ENCODE results near the gene ERMN. TPM values are rescaled to one million over a fixed set of nuclear protein-coding genes. Genes with fewer than 3 reads are reported as not detected.
"Not testable (repeated sequence)": the region's sequence is repeated elsewhere in the genome, so short reads cannot be mapped to it uniquely, and the experiment has no call there.

ERMN gene
- total and polyA plus RNA-seq, 9 donors: 0.08 to 0.40 (median 0.25) TPM; not detected in 5

- H3K36me3 ChIP-seq: no peaks in the 10 kb centered on the region
- no peaks in the 10 kb centered on the region for H3K4me1 ChIP-seq (ENCODE audit: insufficient read depth)
- no peaks in the 10 kb centered on the region for H3K27me3 ChIP-seq
- no peak overlapping the region for H3K27ac ChIP-seq
- WGBS, 3 donors: 36 to 46% (median 38%) methylated on average over 1 of the region's 1 CpG
- DNase-seq: no peak
- H3K9me3 ChIP-seq: no peaks in the 10 kb centered on the region
- intact Hi-C loops (cut with DNase I): no loop called here
- H3K4me3 ChIP-seq: no peak overlapping the region
- no peak for TF ChIP-seq CTCF (IDR thresholded peaks at IDR 0.05)
- no peak for TF ChIP-seq POLR2A (IDR thresholded peaks at IDR 0.05)
- no peak for TF ChIP-seq EP300 (IDR thresholded peaks at IDR 0.05)
Observed at GRCh38 chr2:157349949-157350515, 24.4 kb upstream of the ERMN start.

DNA sequence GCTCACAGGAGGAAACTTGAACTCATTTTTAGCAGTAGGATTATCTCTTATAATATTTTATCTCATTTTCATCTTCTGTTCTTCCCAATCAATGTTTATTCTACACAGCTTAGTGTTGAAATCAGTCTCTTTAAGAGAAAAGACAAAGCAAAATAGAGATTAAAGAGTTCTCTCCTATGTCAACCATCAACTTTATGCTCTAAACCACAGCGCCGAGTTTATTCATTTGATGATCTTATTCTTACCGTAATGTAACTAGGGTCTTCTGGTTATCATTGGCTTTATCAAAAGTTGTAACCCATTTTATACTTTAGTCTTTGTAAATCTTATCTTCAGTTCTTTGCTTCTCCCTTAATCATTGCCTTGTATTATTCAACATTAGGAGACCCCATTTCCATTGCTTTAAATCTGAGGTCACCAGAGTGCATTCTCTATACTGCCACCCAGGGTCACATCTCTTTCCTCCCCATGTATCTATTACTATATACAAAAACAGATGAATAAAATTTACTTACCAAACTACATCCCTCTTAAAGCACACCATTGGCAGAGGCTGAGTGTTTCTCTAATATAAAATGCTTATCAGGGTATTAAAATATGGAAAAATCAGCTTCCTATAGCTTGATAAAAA, 22.8 kb upstream of the ERMN start:
- 89 to 90% (median 90%) methylated on average over 3 of the region's 3 CpGs for WGBS, 3 donors
- H3K27me3 ChIP-seq: no peaks in the 10 kb centered on the region
- no peaks in the 10 kb centered on the region for H3K9me3 ChIP-seq
- no peak overlapping the region for H3K4me3 ChIP-seq
- H3K27ac ChIP-seq: no peak overlapping the region
- TF ChIP-seq POLR2A (IDR thresholded peaks at IDR 0.05) (no peak), EP300 (IDR thresholded peaks at IDR 0.05) (no peak), CTCF (IDR thresholded peaks at IDR 0.05) (no peak)
- H3K4me1 ChIP-seq (ENCODE audit: insufficient read depth): no peaks in the 10 kb centered on the region
- H3K36me3 ChIP-seq: no peaks in the 10 kb centered on the region
- DNase-seq: no peak
- intact Hi-C loops (cut with DNase I): no loop called here

DNA sequence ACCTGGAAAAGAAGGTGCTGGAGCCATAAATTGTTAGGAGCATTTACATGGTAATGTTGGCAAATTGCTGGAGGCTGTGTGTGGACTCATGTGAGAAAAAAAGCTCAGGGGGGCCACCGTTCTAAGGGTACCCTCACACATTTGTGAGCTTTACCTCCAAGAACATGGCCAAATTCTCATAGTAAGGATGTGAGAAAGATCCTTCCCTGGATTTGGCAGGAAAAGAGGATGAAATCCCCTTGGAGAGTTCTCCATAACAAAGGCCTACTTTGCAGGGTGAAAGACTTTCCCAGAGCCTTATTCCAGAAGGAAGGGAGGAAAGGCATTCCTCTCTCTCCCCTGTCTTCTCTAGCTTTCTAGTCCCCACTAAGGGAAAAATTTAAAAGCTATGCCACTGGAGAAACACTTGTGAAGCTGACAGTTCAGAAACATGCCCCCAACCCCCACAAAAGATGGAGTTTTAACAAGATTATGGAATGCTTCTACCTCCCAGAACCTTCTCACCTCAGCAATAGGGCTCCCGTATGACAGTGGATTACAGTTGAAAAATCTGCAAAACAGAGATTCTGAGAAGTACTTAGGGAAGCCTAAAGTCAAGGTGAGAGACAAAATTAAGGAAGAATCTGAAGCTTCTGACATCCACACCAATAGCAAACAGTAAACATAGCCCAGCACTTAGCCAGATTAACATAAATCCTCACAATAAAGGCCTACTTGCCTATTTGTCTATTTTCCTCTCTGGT, 20.2 kb upstream of the ERMN start:
- no peak for DNase-seq
- TF ChIP-seq EP300 (IDR thresholded peaks at IDR 0.05) (no peak), POLR2A (IDR thresholded peaks at IDR 0.05) (no peak), CTCF (IDR thresholded peaks at IDR 0.05) (no peak)
- H3K27me3 ChIP-seq: no peaks in the 10 kb centered on the region
- no peak overlapping the region for H3K27ac ChIP-seq
- H3K9me3 ChIP-seq: no peaks in the 10 kb centered on the region
- no peaks in the 10 kb centered on the region for H3K36me3 ChIP-seq
- 73 to 79% (median 75%) methylated on average over 2 of the region's 2 CpGs for WGBS, 3 donors
- no peak overlapping the region for H3K4me3 ChIP-seq
- intact Hi-C loops (cut with DNase I): no loop called here
- H3K4me1 ChIP-seq (ENCODE audit: insufficient read depth): no peaks in the 10 kb centered on the region

DNA sequence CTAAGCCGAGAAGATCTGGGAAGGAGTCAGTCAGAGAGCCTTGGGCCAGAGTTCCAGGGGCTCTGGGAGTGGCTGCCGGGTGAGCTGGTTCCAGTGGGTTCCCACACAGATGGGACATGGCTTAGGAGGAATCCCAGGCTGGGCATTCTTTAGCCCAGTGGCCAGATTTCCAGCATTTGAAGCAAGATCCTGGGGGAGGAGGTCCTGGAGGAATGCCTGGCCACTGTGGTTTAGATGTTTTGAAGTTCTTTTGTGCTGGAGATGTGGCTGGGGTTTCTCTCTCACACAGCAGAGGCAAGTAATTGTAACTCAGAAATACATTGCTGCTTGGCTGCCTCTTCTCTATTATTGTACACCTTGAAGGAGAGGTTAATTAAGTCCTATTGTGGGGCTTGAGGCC, 15.8 kb upstream of the ERMN start:
- H3K27ac ChIP-seq; H3K27me3 ChIP-seq; H3K9me3 ChIP-seq; DNase-seq; intact Hi-C loops (cut with DNase I); H3K36me3 ChIP-seq; H3K4me1 ChIP-seq (ENCODE audit: insufficient read depth); H3K4me3 ChIP-seq: not testable (repeated sequence)
- WGBS, 3 donors: 78 to 89% (median 85%) methylated on average over 2 of the region's 2 CpGs
